Measurements from ENCODE around the gene KNSTRN.

- TF ChIP-seq SUZ12 (IDR thresholded peaks at IDR 0.05; ENCODE audit: extremely low read depth, insufficient read depth, insufficient read length) (no peak), ZNF274 (IDR thresholded peaks at IDR 0.05; ENCODE audit: low read depth, low read length) (no peak)
Observed at GRCh38 chr15:40405501-40406381, 23.2 kb downstream of the KNSTRN start, which contains the start of gene IVD.

All from NT2/D1 (cell line).